ENCODE data around the gene POP5.
"Not testable (repeated sequence)": the region's sequence is repeated elsewhere in the genome, so short reads cannot be mapped to it uniquely, and the experiment has no call there.

POP5 gene

DNA sequence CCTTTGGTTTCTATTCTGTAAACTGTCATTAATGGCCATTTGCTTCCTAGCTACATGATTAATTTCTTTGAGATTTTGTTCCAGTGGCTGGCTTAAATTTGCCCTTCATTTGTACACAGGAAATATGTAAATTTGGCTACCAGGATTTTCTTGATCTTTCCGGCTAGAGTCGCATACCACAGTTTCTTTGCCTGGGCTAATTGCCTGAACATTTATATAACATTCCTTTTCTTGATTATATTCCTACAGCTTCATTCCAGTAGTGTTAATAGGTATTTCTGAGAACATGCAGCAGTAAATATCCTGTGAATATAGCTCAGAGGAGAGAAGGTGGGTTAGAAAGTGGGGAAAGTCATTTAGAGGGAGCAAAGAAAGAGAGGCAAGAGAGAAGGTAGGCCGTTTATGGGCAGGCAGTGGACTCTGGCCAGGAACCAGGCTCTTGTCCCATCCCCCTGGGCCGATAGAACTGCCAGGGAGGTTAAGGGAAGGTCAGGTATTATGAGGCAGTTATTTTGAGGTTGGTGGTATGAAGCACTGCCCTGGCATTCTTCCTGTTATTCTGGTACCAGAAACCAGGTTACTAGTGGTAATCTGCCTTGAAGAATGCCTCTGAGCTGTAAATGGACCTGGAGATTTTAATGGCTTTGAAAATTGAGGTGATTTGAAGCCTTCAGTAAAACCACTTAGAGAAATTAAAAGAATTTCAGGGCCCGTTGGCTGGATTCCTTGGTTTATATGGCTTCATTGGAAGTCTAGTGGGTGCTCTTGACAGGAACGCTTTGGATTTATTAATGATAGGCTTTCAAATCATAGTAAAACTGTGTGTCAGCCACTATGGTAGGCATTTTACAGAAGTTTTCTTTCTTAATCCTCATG, 42.7 kb downstream of the POP5 start:
- no peak for DNase-seq (ENCODE audit: low read depth in 2 of 2)

DNA sequence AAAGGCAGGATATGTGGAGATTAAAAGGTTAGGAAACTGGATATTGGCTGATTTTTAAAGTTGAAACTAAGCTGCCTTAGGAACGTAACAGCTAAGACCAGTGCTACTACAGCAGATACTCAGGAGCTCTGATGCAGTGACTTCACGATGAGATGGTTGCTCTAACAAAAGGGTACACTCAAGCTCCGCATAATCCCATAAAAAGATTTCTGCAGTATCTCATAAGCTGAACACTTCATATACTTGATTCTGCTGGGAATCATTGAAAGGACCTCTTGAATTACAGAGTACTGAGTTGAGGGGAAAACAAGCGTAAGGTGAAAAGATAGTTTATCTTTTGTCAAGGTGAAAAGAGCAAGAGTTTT, 43.4 kb downstream of the POP5 start:
- no peak for DNase-seq (ENCODE audit: low read depth in 2 of 2)

DNA sequence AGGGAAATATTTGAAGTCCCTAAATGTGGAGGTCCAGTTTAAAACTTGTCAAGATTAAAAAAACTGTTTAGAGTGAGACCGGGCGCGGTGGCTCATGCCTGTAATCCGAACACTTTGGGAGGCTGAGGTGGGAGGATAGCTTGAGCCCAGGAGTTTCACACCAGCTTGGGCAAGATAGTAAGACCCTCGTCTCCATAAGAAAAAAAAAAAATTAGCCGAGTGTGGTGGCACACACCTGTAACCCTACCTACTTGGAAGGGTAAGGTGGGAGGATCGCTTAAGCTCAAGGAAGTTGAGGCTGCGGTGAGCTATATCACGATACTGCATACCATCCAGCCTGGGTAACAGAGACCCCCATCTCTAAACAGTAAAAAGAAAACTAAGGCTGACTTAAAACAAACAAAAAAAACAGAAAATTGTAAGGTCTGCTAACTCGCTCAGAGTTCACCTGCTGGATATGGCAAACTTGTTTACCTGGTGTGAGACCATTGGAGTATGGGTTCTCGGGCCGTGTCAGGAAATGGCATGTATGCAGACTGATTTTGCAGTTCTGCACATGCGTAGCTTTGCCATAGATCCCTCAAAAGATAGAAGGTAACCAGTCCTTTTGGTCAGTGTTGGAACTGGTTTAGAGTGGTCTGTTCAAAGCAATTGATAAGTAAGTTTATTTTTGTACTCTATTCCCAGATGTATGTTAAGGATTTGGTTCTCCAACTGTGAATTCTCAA, 45.0 kb downstream of the POP5 start:
- DNase-seq (ENCODE audit: low read depth in 2 of 2) = no peak

DNA sequence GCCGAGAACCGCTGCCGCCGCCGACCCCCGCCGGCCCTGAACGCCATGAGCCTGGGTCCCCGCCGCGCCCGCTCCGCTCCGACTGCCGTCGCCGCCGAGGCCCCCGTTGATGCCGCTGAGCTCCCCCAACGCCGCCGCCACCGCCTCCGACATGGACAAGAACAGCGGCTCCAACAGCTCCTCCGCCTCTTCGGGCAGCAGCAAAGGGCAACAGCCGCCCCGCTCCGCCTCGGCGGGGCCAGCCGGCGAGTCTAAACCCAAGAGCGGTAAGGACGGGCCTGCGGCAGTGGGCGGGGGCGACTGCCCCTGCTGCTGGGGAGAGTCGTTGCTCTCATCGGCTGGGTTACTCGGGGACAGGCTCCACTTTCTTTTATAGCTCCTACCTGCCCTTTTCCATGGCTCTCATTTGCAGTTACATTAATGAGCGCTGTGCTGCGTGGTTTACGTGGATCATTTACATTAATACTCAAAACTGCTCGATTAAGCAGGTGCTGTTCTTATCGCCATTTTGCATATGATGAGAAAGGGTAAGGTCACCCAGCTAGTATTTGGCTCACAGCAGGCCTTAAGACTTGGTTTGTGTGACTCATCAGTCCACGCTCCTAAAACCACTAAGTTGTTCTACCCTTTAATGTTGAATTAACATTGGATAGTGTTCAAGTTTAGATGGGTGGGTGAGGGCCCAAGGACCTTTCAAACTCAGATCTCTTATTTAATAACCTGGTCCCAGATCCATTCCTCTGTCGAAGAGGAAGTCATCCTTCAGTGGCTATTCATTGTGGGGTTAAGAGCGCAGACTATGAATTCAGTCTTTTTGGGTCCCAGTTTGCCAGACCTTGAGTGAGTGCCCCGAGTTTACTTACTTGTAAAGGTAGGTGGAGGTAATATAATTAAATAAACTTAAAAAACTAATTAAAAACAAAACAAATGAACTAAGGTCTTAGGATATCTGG, 46.2 kb downstream of the POP5 start:
- DNase-seq (ENCODE audit: low read depth in 2 of 2) = peak in 1 of 2 donors; percentile 33

DNA sequence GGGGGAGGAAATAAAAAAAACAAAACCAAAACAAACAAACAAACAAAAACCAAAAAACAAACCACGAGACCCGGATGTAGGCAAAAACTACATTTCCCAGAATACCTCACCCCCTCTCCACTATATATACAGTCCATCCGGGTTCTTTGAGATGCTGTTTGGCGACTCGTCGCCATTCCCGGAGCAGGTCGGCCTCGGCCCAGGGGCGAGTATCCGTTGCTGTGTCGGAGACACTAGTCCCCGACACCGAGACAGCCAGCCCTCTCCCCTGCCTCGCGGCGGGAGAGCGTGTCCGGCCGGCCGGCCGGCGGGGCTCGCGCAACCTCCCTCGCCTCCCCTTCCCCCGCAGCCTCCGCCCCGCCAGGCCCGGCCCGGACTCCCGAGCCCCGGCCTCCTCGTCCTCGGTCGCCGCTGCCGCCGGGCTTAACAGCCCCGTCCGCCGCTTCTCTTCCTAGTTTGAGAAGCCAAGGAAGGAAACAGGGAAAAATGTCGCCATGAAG, 46.9 kb downstream of the POP5 start, which contains the start of gene RNF10:
Gene RNF10 (plus strand): TSS at position 154 of the 500 bp plus-strand sequence. CDS start 456 bp downstream, outside the sequence.
- peak; percentile 49 to 56 for DNase-seq (ENCODE audit: low read depth in 2 of 2)

DNA sequence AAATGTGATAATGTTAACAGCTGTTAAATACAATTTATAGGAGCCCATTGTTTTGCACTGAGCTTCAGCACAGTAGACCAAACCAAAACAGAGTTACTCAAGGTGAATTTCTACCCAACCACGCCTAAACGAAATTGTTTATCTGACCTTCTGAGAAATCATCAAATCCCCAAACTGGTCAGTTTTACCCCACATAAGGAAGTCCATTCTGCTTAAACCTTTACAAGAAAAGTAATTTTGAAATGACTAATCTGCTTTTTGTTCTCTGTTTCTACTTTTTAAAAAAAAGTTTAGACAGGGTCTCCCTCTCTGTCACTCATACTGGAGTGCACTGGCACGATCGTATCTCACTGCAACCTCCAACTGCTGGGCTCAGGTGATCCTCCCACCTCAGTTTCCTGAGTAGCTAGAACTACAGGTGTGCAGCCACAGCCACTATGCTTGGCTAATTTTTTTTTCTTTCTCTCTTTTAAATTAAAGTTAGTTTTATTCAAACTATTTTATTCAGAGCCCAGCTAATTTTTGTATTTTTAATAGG, 48.4 kb downstream of the POP5 start:
- no peak for DNase-seq (ENCODE audit: low read depth in 2 of 2)

- DNase-seq (ENCODE audit: low read depth in 2 of 2) = not testable (repeated sequence)
Measured at GRCh38 chr12:120530418-120530761, 50.8 kb downstream of the POP5 start.

GRCh38 chr12:120529641-120530417, 51.4 kb downstream of the POP5 start:
- no peak for DNase-seq (ENCODE audit: low read depth in 2 of 2)

DNA sequence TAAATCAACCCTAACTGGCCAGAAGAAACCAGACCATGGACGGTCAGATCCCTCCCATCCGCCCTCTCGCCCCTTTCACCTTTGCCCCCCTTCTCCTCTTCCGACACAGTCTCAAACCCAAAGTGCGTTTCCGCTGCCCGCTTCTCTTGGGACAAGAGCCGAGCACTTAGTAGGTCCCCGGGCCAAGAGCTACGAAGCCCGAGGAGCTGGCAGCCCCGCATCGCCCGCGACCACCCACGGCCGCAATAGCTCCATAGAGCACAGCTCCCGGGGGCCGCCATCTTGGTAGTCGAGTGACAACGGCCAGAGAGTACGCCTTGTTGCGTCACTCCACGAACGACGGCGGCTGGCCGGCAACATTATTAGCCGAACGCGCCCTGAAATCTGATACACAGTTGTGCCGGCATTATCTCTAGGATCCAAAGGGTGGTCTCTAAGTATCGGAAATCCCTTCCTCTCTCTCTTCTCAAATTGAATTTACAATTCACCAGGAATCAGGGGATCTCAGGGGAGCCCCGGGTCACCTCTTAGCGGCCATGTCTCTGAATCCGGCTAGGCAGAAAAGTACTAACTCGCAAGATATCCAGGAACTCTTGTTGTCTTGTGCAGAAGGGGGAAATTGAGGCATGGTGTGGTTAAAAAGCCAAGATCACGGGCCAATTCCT, 52.2 kb downstream of the POP5 start, which contains the start of gene COQ5:
Gene COQ5 (minus strand): TSS at position 298 of the 665 bp plus-strand sequence. CDS start 17 bp downstream, at position 281.
- peak; percentile 71 to 77 for DNase-seq (ENCODE audit: low read depth in 2 of 2)

All from stimulated activated CD4-positive, alpha-beta T cell treated with anti-CD3 and anti-CD28 coated beads, Interleukin-15, amount 100 ng/mL, for 48 hours (primary cell).